Pancreas (tissue), 10 donors: ENCODE results near the gene APOC3. TPM values are rescaled to one million over a fixed set of nuclear protein-coding genes. Genes with fewer than 3 reads are reported as not detected.
A peak's percentile ranks its signal among the peaks of the same experiment; 100 is the strongest.

Experiments
- ATAC-seq, 4 donors: fragments of 200-7000 bp; cut with Tn5 transposase; one replicate each; pipeline versions ENCODE4 v1.8.0 to v1.9.1; 2020; ENCODE audit warnings: mild to moderate bottlenecking in 4 of 4, moderate library complexity in 4 of 4
- DNase-seq, 6 donors: peaks; one replicate each; pipeline ENCODE4 v3.0.0-alpha.2; 2020
- FAIRE-seq: peaks from 2 replicates; lab custom pipeline; 2012; peaks lifted over from hg19 to GRCh38; lab: Jason Lieb, UNC
- H3K27ac ChIP-seq, 4 donors: fragments of 200-600 bp; sonication (generic); 1 replicate in 3 of 4; 2 replicates in 1 of 4; pipeline versions ENCODE4 v1.5.0 to v1.8.0; 2020
- H3K27me3 ChIP-seq, 4 donors: fragments of 200-600 bp; one replicate each; pipeline ENCODE4 v1.8.0; 2021
- H3K36me3 ChIP-seq, 3 donors: fragments of 200-600 bp; sonication (generic) in 1 of 3; one replicate each; pipeline versions ENCODE4 v1.5.0 to v1.8.0; 2020 to 2021
- H3K4me1 ChIP-seq, 3 donors: fragments of 200-600 bp; one replicate each; pipeline ENCODE4 v1.8.0; 2021
- H3K4me3 ChIP-seq, 4 donors: fragments of 200-600 bp; sonication (generic) in 2 of 4; one replicate each; pipeline versions ENCODE4 v1.5.0 to v1.8.0; 2020 to 2021
- H3K9me3 ChIP-seq, 4 donors: fragments of 200-600 bp; one replicate each; pipeline ENCODE4 v1.8.0; 2021
- WGBS, 2 donors: extraction: QIAGEN DNeasy Blood & Tissue Kit; methylation state at CpG; one replicate each; pipeline ENCODE4 v1.1.7; 2013; 5-methylcytosine and 5-hydroxymethylcytosine counted together
- intact Hi-C, 3 donors: fragments of 100-400 bp; cut with DNase I; formaldehyde crosslinking; loops; one replicate each; pipeline versions ENCODE4 v1.11.1 to v1.14.2; 2022
- polyA plus RNA-seq, 2 donors: library from polyadenylated mRNA; stranded (reverse); fragments of 200-250 nt; gene quantifications; one replicate each; pipeline ENCODE4 v1.2.3, GENCODE V29; 2013
- total RNA-seq, 6 donors: library from RNA; stranded (reverse); fragmentation: NEBNext Ultra II Directional in 4 of 6; extraction: Animal tissue kit (Norgen Biotek cat#: 25700) in 4 of 6; gene quantifications; one replicate each; pipeline versions ENCODE4 v1.2.1 to v1.2.4, GENCODE V29; 2021 to 2023
- TF ChIP-seq, protein P1 (sequence below), 4 donors: fragments of 200-600 bp; sonication (generic) in 3 of 4; IDR thresholded peaks; one replicate each; pipeline versions ENCODE4 v1.5.0 to v1.8.0; 2021; ENCODE audit warnings: antibody characterized with exemption in 4 of 4
- donor health status: healthy with polysubstance abuse.
- donor health status: DM: no; HTN: no; CAD: no; lungs with moderate emphysema.
- donor health status: DM: no; HTN: no; CAD: no.
- donor health status: control.
- donor health status: control.
- donor health status: Bipolar disorder and iron deficiency.
- donor health status: DM: yes; HTN: yes; CAD: no.
- donor health status: DM: no; HTN: no; CAD: no.
- donor health status: DM: no; HTN: no; CAD: no.
- donor health status: DM: yes; HTN: yes; CAD: no.

The APOC3 gene
- total and polyA plus RNA-seq, 8 donors = 2.9 to 3.7 TPM; not detected in 6

DNA sequence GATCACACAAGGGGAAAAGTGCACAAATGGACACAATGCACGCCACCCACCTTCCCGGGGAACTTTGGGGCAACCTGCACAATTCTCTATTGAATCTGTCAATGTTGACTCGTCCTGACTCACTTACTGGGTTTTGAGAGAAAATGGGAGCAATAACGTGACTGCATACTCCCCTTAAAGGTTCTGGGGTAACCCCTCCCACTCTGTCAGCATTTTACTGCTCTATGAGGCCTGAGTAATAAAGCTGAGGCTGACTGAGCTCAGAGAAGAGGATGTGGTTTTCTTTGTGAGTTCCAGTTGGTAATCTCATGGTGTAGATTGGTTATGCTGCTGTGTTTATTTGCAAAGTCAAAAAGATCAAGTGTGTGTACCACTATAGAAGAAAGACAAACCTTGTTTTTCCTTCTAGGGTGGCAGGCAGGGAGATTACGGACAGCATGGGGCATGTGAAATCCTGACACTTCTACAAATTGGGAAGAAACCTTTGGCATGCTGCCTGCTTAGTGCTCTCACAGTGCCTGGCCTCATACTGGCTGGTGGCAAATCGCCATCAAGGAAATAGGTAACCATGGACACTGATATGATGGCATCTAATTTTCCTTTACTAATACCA is 23.9 kb downstream of the APOC3 start:
- H3K4me1 ChIP-seq = peaks cover 0 to 5% (median 0%) of the 10 kb centered on the region in 3 donors
- H3K4me3 ChIP-seq = no peak overlapping the region
- WGBS, 2 donors = 70 to 94% methylated on average over 6 of the region's 6 CpGs
- TF ChIP-seq, protein P1, sequence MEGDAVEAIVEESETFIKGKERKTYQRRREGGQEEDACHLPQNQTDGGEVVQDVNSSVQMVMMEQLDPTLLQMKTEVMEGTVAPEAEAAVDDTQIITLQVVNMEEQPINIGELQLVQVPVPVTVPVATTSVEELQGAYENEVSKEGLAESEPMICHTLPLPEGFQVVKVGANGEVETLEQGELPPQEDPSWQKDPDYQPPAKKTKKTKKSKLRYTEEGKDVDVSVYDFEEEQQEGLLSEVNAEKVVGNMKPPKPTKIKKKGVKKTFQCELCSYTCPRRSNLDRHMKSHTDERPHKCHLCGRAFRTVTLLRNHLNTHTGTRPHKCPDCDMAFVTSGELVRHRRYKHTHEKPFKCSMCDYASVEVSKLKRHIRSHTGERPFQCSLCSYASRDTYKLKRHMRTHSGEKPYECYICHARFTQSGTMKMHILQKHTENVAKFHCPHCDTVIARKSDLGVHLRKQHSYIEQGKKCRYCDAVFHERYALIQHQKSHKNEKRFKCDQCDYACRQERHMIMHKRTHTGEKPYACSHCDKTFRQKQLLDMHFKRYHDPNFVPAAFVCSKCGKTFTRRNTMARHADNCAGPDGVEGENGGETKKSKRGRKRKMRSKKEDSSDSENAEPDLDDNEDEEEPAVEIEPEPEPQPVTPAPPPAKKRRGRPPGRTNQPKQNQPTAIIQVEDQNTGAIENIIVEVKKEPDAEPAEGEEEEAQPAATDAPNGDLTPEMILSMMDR (IDR thresholded peaks at IDR 0.05) = no peak
- no peak overlapping the region for H3K27ac ChIP-seq
- FAIRE-seq (no peak), ATAC-seq (peak in 3 of 4 donors; percentile 67 to 75 (median 73)), DNase-seq (no peak)
- no peaks in the 10 kb centered on the region for H3K9me3 ChIP-seq
- no peaks in the 10 kb centered on the region for H3K27me3 ChIP-seq
- intact Hi-C loops = no loop called here
- peaks cover 0 to 27% (median 9%) of the 10 kb centered on the region in 3 donors for H3K36me3 ChIP-seq

DNA sequence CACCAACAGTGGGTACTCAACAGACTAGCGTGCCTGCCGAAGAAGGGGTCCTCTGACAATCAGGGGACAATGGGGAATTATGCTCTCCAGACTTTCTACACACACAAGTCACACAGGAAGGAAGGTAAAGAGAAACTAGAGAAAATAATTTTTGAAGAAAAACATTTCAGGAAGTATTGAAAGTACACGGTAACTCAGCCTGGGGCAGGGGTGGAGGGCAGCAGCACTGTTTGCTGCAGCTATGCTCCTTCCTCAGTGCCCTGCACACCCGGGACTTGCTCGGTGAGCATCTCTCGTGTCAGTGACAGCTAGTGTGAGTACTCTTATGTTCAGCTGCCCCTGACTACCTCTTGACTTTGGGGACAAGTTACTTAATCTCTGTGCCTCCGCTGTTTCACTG is 25.7 kb downstream of the APOC3 start:
- Histone ChIP-seq H3K27ac (no peak overlapping the region), H3K9me3 (no peaks in the 10 kb centered on the region), H3K36me3 (peaks cover 0 to 32% (median 14%) of the 10 kb centered on the region in 3 donors), H3K4me3 (no peak overlapping the region), H3K27me3 (no peaks in the 10 kb centered on the region), H3K4me1 (peaks cover 0 to 5% (median 0%) of the 10 kb centered on the region in 3 donors)
- TF ChIP-seq, protein P1 (IDR thresholded peaks at IDR 0.05) = no peak
- FAIRE-seq (no peak), ATAC-seq (no peak), DNase-seq (no peak)
- 93% methylated on average over 7 of the region's 7 CpGs for WGBS, 2 donors
- intact Hi-C loops = no loop called here

DNA sequence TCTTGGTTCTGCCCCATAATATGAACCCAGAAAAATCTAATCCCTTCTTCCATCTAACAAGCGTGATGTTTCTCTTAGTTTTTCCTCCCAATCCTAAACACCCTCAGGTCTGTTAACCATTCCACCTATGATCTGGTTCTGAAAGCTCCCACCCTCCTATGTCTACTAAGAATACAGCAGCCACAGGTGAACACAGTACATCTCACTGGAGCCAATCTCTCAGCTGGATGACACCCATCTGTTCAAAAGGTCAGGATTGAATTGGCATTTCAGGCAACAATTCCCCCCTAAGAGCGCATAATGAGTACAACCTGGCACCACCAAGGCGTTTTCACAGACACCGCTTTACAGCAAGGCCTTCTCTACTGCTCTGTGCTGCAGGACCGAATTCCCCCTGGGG is 26.7 kb downstream of the APOC3 start:
- Histone ChIP-seq H3K4me3 (no peak overlapping the region), H3K27me3 (no peaks in the 10 kb centered on the region), H3K36me3 (peaks cover 0 to 41% (median 14%) of the 10 kb centered on the region in 3 donors), H3K4me1 (peaks cover 0 to 5% (median 0%) of the 10 kb centered on the region in 3 donors), H3K9me3 (no peaks in the 10 kb centered on the region), H3K27ac (no peak overlapping the region)
- 76 to 95% methylated on average over 5 of the region's 5 CpGs for WGBS, 2 donors
- FAIRE-seq (no peak), ATAC-seq (no peak), DNase-seq (no peak)
- intact Hi-C loops = no loop called here
- TF ChIP-seq, protein P1 (IDR thresholded peaks at IDR 0.05) = no peak

DNA sequence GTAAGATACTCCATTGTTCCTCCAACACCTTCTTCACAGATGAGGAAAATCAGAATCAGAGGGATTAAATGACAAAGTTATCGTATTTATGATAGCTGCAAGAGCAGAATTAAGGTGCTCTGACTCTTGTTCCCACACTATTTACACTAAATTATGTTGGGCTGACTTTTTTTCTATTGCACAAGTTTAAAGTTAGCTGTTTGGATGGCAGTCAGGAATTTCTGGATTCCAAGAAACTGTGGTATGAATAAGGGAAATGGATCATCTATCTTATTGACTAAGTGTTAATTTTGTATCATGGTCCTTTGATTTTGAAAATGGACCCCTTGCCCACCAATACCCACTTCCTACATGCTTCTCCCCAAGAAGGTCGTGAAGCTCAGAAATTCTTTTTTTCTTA is 27.6 kb downstream of the APOC3 start:
- Histone ChIP-seq H3K27me3 (no peaks in the 10 kb centered on the region), H3K9me3 (no peaks in the 10 kb centered on the region), H3K4me3 (no peak overlapping the region), H3K4me1 (peaks cover 0 to 5% (median 0%) of the 10 kb centered on the region in 3 donors), H3K36me3 (peaks cover 0 to 49% (median 17%) of the 10 kb centered on the region in 3 donors), H3K27ac (no peak overlapping the region)
- intact Hi-C loops = no loop called here
- no peak for DNase-seq
- no peak for FAIRE-seq
- TF ChIP-seq, protein P1 (IDR thresholded peaks at IDR 0.05) = no peak
- 86 to 88% methylated on average over 2 of the region's 2 CpGs for WGBS, 2 donors
- no peak for ATAC-seq

DNA sequence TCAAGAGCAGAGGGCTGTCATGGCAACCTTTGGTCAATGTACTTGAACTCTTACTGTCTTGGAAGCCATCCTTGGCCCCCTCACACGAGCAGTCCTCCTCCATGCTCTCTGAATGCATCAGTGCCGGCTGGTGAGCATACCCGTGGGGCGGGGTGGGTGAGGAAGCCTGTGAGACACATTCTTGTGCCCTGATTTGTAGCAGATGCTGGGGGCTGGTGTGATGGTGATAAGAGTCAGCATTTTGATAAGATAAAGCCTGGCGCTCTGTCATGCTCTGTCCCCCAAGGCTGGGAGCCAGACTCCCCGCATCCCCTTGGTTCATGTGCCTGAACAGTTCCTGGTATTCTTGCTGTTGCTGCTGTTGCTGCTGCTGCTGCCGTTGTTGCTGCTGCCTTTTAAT is 28.2 kb downstream of the APOC3 start:
- peaks cover 0 to 1% (median 0%) of the 10 kb centered on the region in 3 donors for H3K4me1 ChIP-seq
- no peak overlapping the region for H3K4me3 ChIP-seq
- H3K27ac ChIP-seq = no peak overlapping the region
- 77 to 81% methylated on average over 7 of the region's 7 CpGs for WGBS, 2 donors
- FAIRE-seq (no peak), DNase-seq (no peak), ATAC-seq (no peak)
- intact Hi-C loops = no loop called here
- H3K27me3 ChIP-seq = no peaks in the 10 kb centered on the region
- TF ChIP-seq, protein P1 (IDR thresholded peaks at IDR 0.05) = no peak
- H3K9me3 ChIP-seq = no peaks in the 10 kb centered on the region
- H3K36me3 ChIP-seq = peaks cover 0 to 49% (median 17%) of the 10 kb centered on the region in 3 donors
